Endothelial cell of umbilical vein (primary cell): ENCODE data around the gene CCDC184.

Experiments
- EZH2 ChIP-seq: IDR thresholded peaks from 2 replicates; pipeline ENCODE4 v1.6.1; 2012; ENCODE audit warnings: borderline replicate concordance, low read depth, mild to moderate bottlenecking, moderate library complexity, low read length, inconsistent platforms; ENCODE audit not compliant: severe bottlenecking
- FOS ChIP-seq: IDR thresholded peaks from 2 replicates; pipeline ENCODE4 v1.6.1; 2011; ENCODE audit warnings: mild to moderate bottlenecking, low read length, moderate library complexity, borderline replicate concordance; ENCODE audit not compliant: insufficient read depth
- JUN ChIP-seq: IDR thresholded peaks from 2 replicates; pipeline ENCODE4 v1.6.1; 2011; ENCODE audit warnings: borderline replicate concordance, low read depth; ENCODE audit not compliant: insufficient read length, insufficient read depth
- MYC ChIP-seq: IDR thresholded peaks from one replicate; pipeline ENCODE4 v1.6.1; 2011; ENCODE audit warnings: mild to moderate bottlenecking, low read depth, low read length
- POLR2A ChIP-seq: IDR thresholded peaks from 2 replicates; pipeline ENCODE4 v1.6.1; 2012; ENCODE audit warnings: low read depth, mild to moderate bottlenecking, control low read depth, low read length
- POLR2AphosphoS5 ChIP-seq: IDR thresholded peaks from 2 replicates; pipeline ENCODE4 v1.6.1; 2012; ENCODE audit warnings: low read depth, mild to moderate bottlenecking, control low read depth, low read length, moderate library complexity; ENCODE audit not compliant: insufficient read depth
- TF ChIP-seq, protein P1 (sequence below), 2 donors: IDR thresholded peaks; 1 replicate in 1 of 2; 2 replicates in 1 of 2; pipeline ENCODE4 v1.5.1; 2011; ENCODE audit warnings: low read length in 2 of 2, mild to moderate bottlenecking in 2 of 2, moderate library complexity in 2 of 2, control low read depth in 1 of 2, inconsistent platforms in 1 of 2, low read depth in 1 of 2; ENCODE audit not compliant: insufficient read depth in 1 of 2; ENCODE audit errors: extremely low read depth in 1 of 2
- TF ChIP-seq, protein P2 (sequence below): IDR thresholded peaks from 2 replicates; pipeline ENCODE4 v1.6.1; 2011; ENCODE audit not compliant: insufficient read depth, insufficient read length

DNA sequence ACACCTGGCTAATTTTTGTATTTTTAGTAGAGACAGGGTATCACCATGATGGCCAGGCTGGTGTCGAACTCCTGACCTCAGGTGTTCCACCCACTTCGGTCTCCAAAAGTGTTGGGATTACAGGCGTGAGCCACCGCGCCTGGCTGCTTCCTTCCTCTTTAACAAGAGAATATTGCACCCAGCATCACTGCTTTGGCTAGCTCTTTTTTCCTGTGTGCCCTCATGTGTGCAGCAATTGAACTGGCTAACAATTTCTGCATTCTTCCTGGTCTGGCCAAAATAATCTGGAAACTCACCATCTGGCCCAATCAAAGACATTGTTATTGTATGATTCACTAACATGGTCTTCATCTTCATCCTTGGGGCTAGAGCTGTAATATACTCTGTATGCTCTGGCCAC lies 23.4 kb upstream of the CCDC184 start:
- TF ChIP-seq, protein P1, sequence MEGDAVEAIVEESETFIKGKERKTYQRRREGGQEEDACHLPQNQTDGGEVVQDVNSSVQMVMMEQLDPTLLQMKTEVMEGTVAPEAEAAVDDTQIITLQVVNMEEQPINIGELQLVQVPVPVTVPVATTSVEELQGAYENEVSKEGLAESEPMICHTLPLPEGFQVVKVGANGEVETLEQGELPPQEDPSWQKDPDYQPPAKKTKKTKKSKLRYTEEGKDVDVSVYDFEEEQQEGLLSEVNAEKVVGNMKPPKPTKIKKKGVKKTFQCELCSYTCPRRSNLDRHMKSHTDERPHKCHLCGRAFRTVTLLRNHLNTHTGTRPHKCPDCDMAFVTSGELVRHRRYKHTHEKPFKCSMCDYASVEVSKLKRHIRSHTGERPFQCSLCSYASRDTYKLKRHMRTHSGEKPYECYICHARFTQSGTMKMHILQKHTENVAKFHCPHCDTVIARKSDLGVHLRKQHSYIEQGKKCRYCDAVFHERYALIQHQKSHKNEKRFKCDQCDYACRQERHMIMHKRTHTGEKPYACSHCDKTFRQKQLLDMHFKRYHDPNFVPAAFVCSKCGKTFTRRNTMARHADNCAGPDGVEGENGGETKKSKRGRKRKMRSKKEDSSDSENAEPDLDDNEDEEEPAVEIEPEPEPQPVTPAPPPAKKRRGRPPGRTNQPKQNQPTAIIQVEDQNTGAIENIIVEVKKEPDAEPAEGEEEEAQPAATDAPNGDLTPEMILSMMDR (IDR thresholded peaks at IDR 0.05; ENCODE audit: extremely low read depth in 1 of 2, insufficient read depth in 1 of 2, low read depth in 1 of 2, low read length in 2 of 2), result no peak
- TF ChIP-seq POLR2A (no peak), EZH2 (no peak), POLR2AphosphoS5 (no peak), MYC (no peak), JUN (no peak), FOS (no peak)
- TF ChIP-seq, protein P2, sequence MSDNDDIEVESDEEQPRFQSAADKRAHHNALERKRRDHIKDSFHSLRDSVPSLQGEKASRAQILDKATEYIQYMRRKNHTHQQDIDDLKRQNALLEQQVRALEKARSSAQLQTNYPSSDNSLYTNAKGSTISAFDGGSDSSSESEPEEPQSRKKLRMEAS, result no peak
